Endodermal cell (in vitro differentiated cells): ENCODE data around the gene MIEN1. TPM values are rescaled to one million over a fixed set of nuclear protein-coding genes. Genes with fewer than 3 reads are reported as not detected.

Experiments used
- DNase-seq: peaks from one replicate; pipeline ENCODE4 v3.0.0-alpha.2; 2017
- H3K27ac ChIP-seq: 2 replicates; pipeline ENCODE4 v1.5.1; 2013; ENCODE audit warnings: mild to moderate bottlenecking, low read depth, low read length, moderate library complexity
- H3K27me3 ChIP-seq: 2 replicates; pipeline ENCODE4 v1.6.1; 2013; ENCODE audit warnings: mild to moderate bottlenecking, low read length, moderate library complexity; ENCODE audit not compliant: insufficient read depth, control insufficient read depth, poor library complexity, severe bottlenecking
- H3K36me3 ChIP-seq: 2 replicates; pipeline ENCODE4 v1.7.0; 2013; ENCODE audit warnings: mild to moderate bottlenecking, low read length, moderate library complexity; ENCODE audit not compliant: control insufficient read depth, insufficient read depth
- H3K4me1 ChIP-seq: one replicate; pipeline ENCODE4 v1.7.0; 2013; ENCODE audit warnings: low read length; ENCODE audit not compliant: control insufficient read depth, insufficient read depth
- H3K4me3 ChIP-seq: 2 replicates; pipeline ENCODE4 v1.5.1; 2013; ENCODE audit warnings: mild to moderate bottlenecking, low read length, moderate library complexity
- H3K9ac ChIP-seq: 2 replicates; pipeline ENCODE4 v1.6.1; 2013; ENCODE audit warnings: mild to moderate bottlenecking, low read length, moderate library complexity; ENCODE audit not compliant: poor library complexity, severe bottlenecking; ENCODE audit errors: extremely low read depth
- H3K9me3 ChIP-seq: 2 replicates; pipeline ENCODE4 v1.6.1; 2013; ENCODE audit warnings: mild to moderate bottlenecking, low read length, moderate library complexity; ENCODE audit not compliant: control insufficient read depth
- H3K27ac Mint-ChIP-seq: 2 replicates; pipeline ENCODE4 v1.8.0; 2020; ENCODE audit warnings: mixed read lengths
- H3K27me3 Mint-ChIP-seq: 2 replicates; pipeline ENCODE4 v1.8.0; 2021; ENCODE audit warnings: mild to moderate bottlenecking, mixed read lengths; ENCODE audit not compliant: insufficient read depth
- H3K36me3 Mint-ChIP-seq: 2 replicates; pipeline ENCODE4 v1.8.0; 2020; ENCODE audit warnings: low read depth, mixed read lengths
- H3K4me1 Mint-ChIP-seq: 2 replicates; pipeline ENCODE4 v1.8.0; 2020; ENCODE audit warnings: mixed read lengths
- H3K4me3 Mint-ChIP-seq: 2 replicates; pipeline ENCODE4 v1.8.0; 2020; ENCODE audit warnings: mild to moderate bottlenecking, moderate library complexity, mixed read lengths
- H3K9me3 Mint-ChIP-seq: 2 replicates; pipeline ENCODE4 v1.8.0; 2020; ENCODE audit warnings: mild to moderate bottlenecking, mixed read lengths
- CTCF ChIP-seq: fragments of 200-600 bp; sonication (generic); conservative IDR thresholded peaks from 2 replicates; pipeline ENCODE4 v1.5.0; 2021; ENCODE audit warnings: antibody characterized with exemption, mild to moderate bottlenecking
- WGBS, 2 experiments: methylation state at CpG; one replicate each; pipeline versions ENCODE4 v1.1.5 to v1.1.7; 2013; ENCODE audit warnings: missing lambda C conversion rate in 2 of 2, mixed read lengths in 1 of 2; ENCODE audit not compliant: insufficient coverage in 1 of 2, insufficient read length in 1 of 2; 5-methylcytosine and 5-hydroxymethylcytosine counted together
- total RNA-seq, 2 donors: library from RNA; stranded (reverse); fragmentation: NEBNext Ultra II Directional in 1 of 2; extraction: Animal tissue kit (Norgen Biotek cat#: 25700) in 1 of 2; gene quantifications; 2 replicates in 1 of 2; 3 replicates in 1 of 2; pipeline ENCODE4 v1.2.1, GENCODE V29; 2021

Gene MIEN1
- total RNA-seq, 2 donors from 2014 or later: 42.6 to 57.0 TPM

- DNase-seq: no peak
- H3K9me3 Mint-ChIP-seq: no peaks in the 10 kb centered on the region
- H3K27ac ChIP-seq: no peak overlapping the region
- WGBS, 2 experiments: 87 to 93% methylated on average over 6 to 18 of the region's 18 CpGs
- no peak for TF ChIP-seq CTCF
- no peaks in the 10 kb centered on the region for H3K9me3 ChIP-seq
- no peaks in the 10 kb centered on the region for H3K27me3 ChIP-seq
- H3K4me3 ChIP-seq: no peak overlapping the region
- no peak overlapping the region for H3K4me3 Mint-ChIP-seq
- peaks cover 36% of the 10 kb centered on the region for H3K36me3 Mint-ChIP-seq
- no peak overlapping the region for H3K9ac ChIP-seq
- peaks cover 5% of the 10 kb centered on the region for H3K4me1 ChIP-seq
- no peaks in the 10 kb centered on the region for H3K27me3 Mint-ChIP-seq
- H3K27ac Mint-ChIP-seq: no peak overlapping the region
- H3K36me3 ChIP-seq: peaks cover 13% of the 10 kb centered on the region
- H3K4me1 Mint-ChIP-seq: peaks cover 19% of the 10 kb centered on the region
Measured at GRCh38 chr17:39742126-39742855, 12.0 kb upstream of the MIEN1 start.

DNA sequence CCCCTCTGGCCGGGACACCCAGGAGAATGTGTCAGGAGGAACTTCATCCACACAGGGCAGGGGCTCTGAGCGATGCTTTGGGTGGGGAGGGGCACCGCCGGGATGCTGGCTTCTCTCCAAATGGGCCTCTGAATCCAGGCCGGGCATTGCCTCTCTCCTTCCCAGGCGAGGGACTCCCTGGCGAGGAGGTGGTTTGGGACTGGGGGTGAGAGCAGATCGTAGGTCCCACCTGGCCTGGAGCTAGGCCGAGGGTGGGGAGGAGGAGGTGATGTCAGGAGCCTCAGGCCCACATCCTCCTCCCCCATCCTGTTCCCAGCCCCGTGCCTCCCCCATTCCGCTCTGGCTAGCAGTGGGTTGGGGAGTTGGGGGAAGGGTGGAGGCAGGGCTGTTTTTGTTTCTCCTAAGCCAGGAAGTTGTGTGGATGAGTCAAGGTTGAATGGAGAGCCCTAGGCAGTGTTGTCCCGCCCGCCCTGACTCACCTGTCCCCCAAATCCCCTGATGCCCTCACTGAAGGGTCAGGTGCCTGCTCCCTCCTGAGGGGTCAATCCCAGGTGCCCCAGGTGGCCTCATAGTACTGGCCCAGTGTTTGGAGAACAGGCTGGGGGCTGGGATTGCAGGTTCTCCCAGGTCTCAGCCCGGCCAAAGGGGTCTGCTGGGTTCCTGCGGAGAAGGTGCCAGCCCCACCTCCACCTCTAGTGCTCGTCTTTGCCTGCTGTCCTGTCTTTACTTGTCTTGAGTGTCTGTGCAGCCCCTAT is 10.2 kb upstream of the MIEN1 start:
- Histone ChIP-seq H3K27me3 (no peaks in the 10 kb centered on the region), H3K4me3 (peak overlapping the region; percentile 87), H3K27ac (no peak overlapping the region), H3K9me3 (no peaks in the 10 kb centered on the region), H3K36me3 (peaks cover 11% of the 10 kb centered on the region), H3K4me1 (peaks cover 5% of the 10 kb centered on the region), H3K9ac (peak overlapping the region; percentile 32)
- H3K27me3 Mint-ChIP-seq: no peaks in the 10 kb centered on the region
- 35 to 80% methylated on average over 2 to 11 of the region's 16 CpGs for WGBS, 2 experiments
- DNase-seq: peak; percentile 97
- no peaks in the 10 kb centered on the region for H3K9me3 Mint-ChIP-seq
- H3K36me3 Mint-ChIP-seq: peaks cover 25% of the 10 kb centered on the region
- H3K27ac Mint-ChIP-seq: peak overlapping the region; percentile 98
- H3K4me3 Mint-ChIP-seq: peak overlapping the region; percentile 88
- no peak for TF ChIP-seq CTCF
- H3K4me1 Mint-ChIP-seq: peaks cover 28% of the 10 kb centered on the region

- H3K4me1 ChIP-seq: peaks cover 5% of the 10 kb centered on the region
- DNase-seq: peak; percentile 91
- peak overlapping the region; percentile 88 for H3K4me3 Mint-ChIP-seq
- H3K9me3 Mint-ChIP-seq: no peaks in the 10 kb centered on the region
- H3K9ac ChIP-seq: peak overlapping the region; percentile 32
- H3K27me3 Mint-ChIP-seq: no peaks in the 10 kb centered on the region
- peaks cover 20% of the 10 kb centered on the region for H3K36me3 Mint-ChIP-seq
- no peaks in the 10 kb centered on the region for H3K27me3 ChIP-seq
- H3K27ac ChIP-seq: no peak overlapping the region
- H3K36me3 ChIP-seq: peaks cover 11% of the 10 kb centered on the region
- peaks cover 28% of the 10 kb centered on the region for H3K4me1 Mint-ChIP-seq
- H3K4me3 ChIP-seq: peak overlapping the region; percentile 87
- H3K27ac Mint-ChIP-seq: peak overlapping the region; percentile 98
- TF ChIP-seq CTCF: no peak
- H3K9me3 ChIP-seq: no peaks in the 10 kb centered on the region
- WGBS, 2 experiments: 17 to 27% methylated on average over 1 to 9 of the region's 9 CpGs
Measured at GRCh38 chr17:39739885-39740356, 9.6 kb upstream of the MIEN1 start.
